MM.1S (cell line): ENCODE data around the gene CELF4.

Experiments
- CTCF ChIP-seq: fragments of 300-600 bp; sonication (generic); IDR thresholded peaks from 2 replicates; pipeline ENCODE4 v1.5.1; 2016; ENCODE audit warnings: antibody characterized with exemption, low read length, mixed read lengths
- EZH2 ChIP-seq: fragments of 300-600 bp; sonication (generic); optimal IDR thresholded peaks from 2 replicates; pipeline ENCODE3; 2017; ENCODE audit warnings: low read depth, mild to moderate bottlenecking, antibody characterized with exemption, low read length, mixed read lengths

GRCh38 chr18:37254236-37254754, 311.3 kb downstream of the CELF4 start:
- TF ChIP-seq EZH2 (no peak), CTCF (no peak)
